IMR-90 (cell line): ENCODE results near the gene FGR.

Source experiments
- CEBPB ChIP-seq: IDR thresholded peaks from 2 replicates; pipeline ENCODE4 v1.6.1; 2012; ENCODE audit warnings: low read depth, low read length, improper control_type of control experiment
- CTCF ChIP-seq: conservative IDR thresholded peaks from 2 replicates; pipeline ENCODE4 v1.5.1; 2012; ENCODE audit warnings: mild to moderate bottlenecking, low read depth, low read length, improper control_type of control experiment

DNA sequence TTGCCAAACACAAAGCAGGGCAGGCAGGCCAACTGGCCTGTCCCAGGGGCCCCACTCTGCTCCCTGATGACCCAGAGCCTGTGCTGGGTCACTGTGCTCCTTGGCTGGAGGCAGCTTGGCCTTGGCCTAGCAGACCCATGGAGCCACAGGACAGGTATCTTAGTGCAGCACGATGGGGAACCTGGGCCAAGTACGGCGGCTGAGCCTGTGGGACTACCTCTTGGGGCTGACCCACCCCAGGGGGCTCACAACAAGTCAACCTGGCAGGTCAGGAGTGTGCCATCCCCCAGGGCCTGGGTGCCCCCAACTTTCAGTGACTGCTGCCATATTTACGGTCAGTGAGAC, 10.1 kb upstream of the FGR start:
- TF ChIP-seq CTCF: no peak
- TF ChIP-seq CEBPB: no peak
